GM18499 (cell line): ENCODE measurements around the gene PNLIPRP2.

ENCODE experiments used
- ATAC-seq: cut with Tn5 transposase; IDR thresholded peaks from one replicate; pipeline ENCODE4 v1.9.1; 2021; ENCODE audit warnings: moderate number of reproducible peaks; ENCODE audit not compliant: insufficient read depth, unreplicated experiment

The PNLIPRP2 gene

DNA sequence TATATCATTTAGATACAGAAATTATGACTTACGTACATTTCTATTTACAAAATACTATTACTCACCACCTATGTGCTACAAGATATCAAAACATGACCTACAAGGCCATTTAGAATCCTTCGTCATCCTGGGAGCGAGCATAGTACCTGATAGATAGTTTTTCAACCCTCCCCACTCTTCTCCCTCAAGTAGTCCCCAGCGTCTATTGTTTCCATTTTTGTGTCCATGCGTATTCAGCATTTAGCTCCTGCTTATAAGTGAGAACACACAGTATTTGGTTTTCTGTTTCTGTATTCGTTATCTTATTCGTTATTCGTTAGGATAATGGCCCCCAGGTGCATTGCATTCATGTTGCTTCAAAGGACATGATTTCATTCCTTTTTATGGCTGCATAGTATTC, 28.1 kb downstream of the PNLIPRP2 start:
- no peak for ATAC-seq

DNA sequence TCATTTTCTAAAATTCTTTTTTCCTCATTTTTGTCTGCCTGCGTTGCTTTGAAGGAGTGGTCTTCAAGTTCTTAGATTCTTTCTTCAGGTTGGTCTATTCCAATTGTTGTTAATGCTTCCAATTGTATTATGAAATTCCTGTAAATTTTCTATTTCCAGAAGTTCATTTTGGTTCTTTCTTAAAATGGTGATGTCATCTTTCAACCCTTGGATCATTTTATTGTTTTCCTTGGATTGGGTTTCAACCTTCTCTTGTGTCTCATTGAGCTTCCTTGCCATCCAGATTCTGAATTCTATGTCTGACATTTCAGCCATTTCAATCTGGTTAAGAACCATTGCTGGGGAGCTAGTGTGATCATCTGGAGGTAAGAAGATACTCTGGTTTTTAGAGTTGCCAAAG, 33.1 kb downstream of the PNLIPRP2 start:
- ATAC-seq: no peak

DNA sequence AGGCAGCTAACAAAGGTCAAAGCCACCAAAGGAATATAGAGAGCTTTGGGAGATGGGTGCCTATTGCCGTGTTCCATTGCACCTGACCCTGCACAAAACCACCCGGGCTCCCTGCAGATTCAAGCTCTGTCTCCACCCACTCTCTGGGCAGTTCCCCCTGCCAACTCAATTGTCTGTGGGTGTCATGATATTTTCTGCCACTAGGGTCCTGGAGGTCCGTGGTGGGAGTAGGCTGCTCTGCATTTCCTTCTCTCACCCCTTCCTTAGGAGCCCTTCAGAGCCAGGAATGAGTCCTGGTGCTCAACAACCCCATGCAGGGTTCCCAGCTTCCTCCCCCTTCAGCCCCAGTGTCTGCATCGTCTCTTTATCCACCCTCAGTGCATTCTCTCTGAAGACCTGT, 34.1 kb downstream of the PNLIPRP2 start:
- no peak for ATAC-seq

DNA sequence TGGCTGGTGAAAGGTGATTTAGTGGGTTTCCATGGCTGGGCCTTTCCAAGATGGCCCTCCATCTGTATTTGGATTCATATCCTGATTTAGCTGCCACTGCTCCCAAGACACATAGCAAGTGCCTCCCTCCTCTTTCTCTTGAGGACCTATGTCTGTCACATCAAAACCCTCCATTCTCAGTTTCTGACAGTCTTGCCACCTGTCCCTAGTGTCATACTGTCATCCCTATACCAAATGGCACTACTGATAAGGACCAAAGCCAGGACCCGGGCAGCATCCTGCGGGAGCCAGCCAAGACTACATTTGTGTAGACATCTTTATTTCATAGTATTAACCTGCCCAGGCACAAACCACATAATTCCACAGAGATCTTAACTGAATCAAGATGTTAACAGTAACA, 34.8 kb downstream of the PNLIPRP2 start:
- ATAC-seq: no peak

DNA sequence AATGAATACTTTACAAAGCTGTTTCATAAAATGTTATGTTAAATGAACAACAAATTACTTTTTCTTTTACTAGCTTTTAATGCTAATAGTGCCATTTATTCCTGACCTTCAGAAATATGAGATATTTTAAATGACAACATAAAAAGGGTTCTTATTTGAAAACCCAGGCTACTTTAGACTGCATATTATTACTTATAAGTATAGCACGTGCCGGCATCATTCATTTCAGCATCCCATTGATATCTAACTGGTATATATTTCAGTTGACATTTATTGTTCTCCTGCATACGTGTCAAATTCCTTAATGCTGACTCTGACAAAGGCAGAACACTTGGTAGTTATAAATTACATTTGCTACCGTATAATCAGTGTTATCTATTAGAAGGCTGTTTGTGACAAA, 35.3 kb downstream of the PNLIPRP2 start:
- ATAC-seq: no peak

DNA sequence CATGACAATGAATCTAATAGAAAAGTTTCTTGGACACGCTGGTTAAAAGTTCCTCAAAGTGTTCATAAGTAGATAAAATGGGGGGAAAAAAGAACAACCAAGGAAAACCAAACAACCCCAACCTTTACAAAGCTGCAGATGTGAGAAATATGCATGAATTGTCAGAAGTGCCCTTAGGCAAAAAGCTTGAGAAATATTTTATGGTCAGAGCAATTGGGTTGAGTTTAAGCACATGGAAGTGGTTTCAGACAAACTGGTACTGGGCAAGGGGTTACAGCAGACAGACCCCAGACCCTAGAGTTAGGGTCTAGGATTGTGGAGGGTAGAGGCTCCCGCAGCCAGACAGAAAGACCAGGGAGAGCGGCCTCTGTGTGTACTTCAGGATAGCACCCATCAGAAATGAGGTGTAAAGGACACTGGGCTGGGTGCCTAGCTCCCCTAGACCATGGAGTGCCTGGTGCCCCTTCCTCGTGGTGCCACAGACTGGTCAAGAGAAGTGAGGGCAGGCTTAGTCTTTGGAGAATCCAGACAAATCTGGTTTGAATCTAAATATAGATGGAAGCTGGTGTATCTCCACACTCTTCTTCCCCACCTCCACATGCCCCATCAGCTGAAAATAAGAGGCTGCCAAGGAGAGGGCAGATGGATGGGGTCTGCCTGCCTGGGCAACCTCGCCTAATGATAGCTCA, 37.3 kb downstream of the PNLIPRP2 start:
- no peak for ATAC-seq

DNA sequence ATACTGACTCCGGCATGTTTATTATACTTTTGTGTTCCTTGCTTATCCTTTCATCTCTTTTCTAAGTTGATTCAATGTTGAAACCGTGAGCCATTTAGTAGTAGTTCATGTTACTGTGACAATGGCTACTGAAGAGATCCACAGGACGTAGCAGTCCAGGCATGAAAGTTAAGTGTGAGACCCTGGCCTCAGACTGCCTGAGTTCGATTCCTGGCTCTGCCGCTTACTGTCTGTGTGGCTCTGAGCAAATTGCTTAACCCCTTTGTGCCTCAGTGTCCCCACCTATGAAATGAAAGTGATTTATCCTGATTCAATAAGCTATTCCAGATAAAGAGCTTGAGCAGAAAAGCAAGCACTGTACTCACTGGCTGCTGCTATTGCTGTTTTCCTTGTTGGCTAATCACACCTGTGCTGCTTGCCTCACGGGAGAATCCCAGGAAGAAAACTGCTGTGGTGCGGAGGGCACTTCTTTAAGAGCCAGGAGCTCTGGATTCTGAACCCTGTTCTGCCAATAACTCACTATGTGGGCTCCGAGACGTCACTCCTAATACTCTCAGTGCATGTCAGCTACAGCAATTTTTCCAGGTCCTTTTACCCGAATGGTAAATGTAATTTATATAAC, 38.4 kb downstream of the PNLIPRP2 start:
- ATAC-seq: no peak

DNA sequence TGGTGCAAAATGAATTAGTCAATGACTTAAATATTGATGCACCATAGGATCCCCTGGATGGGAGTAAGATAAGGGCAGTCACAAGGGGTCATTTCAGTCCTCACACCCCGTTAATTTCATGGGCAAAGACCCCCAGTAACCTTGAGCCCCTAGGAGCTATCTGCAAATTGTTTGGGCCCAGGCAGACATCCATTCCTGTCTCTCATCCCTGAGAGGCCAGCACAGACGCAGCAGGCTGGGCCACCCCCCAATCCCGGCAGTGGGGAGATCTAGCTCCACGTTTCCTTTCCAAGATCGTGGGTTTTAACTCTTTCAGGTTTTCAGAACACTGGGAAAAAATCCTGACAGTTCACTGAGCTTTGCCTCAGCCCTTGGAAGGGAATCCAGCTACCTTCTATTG, 40.1 kb downstream of the PNLIPRP2 start:
- no peak for ATAC-seq

DNA sequence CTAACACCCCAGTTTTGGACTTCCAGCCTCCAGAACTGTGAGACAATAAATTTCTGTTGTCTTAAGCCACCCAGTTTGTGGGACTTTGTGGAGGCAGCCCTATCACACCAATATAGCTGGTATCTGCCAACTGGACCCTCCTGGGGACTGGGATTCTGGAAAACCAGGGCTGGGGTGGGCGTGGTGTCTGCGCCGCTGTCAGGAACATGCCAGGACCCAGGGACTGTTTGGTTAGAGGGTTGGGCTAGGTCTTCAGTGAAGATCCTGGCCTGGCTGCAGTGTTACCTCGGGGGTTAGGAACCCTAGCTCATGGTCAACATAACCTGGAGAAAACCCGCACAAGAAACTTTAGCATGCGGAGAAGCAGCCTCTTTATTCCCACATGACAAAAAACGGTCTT, 42.6 kb downstream of the PNLIPRP2 start:
- ATAC-seq: no peak

DNA sequence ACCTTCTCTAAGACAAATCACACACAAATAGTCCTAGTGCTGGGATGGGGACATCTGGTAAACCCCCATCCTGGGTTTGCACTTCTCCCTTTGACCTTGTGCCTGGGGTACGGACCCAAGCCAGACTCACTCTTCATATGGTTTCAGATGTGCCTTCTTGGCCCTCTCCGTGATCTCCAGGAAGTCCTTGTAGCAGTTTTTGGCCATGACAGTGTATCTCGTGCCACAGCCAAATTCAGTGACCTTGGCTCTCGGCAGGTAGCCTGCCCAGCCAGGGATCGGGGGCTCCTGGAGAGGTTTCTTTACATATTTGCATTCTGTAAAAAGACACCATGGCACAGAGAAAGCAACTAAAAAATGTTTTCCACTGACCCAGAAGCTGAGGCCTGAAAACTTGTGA, 43.9 kb downstream of the PNLIPRP2 start:
- no peak for ATAC-seq

DNA sequence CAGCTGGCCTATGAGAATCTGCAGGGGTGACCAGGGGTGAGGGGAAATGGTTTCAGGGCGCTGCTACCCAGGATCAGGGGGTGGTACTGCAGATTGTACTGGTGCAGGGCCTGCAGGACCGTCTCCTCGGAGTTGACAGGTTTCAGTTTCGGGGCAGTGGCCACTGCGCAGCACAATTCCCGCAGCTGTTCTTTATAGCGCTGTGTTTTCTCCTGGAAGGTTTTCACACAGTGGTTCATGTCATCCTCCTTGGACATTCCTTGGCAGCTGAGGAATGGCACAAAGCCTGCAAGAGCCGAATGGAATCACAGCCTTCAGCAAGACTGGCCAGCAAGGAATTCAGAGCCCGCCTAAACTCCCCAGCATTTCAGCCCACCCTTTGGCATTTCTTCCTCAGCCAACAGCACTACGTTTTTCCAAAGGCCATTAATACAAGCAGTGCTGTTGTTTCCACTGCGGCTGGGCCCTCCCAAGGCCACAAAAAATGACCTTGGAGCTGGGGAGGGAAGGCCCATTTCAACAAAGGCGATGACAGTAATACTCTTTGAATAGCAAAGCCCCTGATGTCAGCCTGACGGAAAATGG, 44.9 kb downstream of the PNLIPRP2 start:
- no peak for ATAC-seq

DNA sequence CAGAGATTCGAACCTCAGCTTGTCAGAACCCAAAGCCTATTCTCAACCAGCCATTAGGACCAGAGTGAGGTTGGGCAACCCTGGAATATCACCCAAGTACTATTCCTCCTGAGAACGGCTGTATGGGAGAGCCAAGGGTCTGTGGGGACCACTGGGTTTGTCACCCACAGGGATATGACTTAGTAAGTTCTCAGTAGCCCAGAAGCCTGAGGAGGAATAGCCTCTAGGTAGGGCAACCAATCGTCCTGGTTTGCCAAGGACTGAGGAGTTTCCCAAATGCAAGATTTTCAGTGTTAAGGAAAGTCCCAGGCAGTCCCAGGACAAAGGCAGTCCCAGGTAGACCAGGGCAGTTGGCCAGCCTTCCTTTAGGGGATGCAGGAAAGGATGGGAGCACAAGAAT, 46.7 kb downstream of the PNLIPRP2 start:
- no peak for ATAC-seq

DNA sequence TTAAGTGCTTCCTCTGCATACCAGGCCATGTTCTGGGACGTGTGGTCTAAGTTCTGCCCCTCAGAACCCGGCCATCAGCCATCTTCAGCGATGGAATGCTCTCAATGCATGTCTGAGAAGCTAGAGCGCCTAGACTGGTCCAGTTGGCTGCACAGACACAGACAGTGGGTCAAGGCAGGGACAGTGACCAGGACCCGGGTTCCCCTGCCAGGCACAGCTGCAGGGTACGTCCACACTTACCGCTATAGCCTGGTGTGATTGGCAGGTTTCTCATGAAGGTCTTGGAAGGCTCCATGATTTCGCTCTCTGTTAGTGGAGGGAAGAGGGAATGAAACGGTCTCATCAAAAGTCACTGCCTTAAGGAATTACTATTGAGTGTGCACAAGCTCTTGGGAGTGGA, 47.3 kb downstream of the PNLIPRP2 start:
- no peak for ATAC-seq

DNA sequence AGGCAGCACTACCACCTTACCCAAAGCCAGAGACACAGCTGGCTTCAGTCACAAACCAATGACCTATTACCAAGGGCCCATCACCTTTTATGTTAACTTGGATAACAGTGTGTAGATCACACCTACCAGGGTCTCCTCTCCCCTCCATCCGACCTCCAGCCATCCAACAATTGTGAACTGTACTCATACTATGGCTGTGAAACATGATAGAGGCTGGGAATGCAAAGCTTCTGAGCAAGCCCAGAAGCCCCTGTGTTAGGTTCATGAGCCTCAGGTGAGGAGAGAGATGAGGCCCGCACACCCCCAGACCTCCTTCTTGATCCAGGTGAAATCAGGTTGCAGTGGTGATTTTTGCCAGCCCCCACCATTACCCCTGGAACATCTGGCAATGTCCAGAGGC, 47.7 kb downstream of the PNLIPRP2 start:
- no peak for ATAC-seq

DNA sequence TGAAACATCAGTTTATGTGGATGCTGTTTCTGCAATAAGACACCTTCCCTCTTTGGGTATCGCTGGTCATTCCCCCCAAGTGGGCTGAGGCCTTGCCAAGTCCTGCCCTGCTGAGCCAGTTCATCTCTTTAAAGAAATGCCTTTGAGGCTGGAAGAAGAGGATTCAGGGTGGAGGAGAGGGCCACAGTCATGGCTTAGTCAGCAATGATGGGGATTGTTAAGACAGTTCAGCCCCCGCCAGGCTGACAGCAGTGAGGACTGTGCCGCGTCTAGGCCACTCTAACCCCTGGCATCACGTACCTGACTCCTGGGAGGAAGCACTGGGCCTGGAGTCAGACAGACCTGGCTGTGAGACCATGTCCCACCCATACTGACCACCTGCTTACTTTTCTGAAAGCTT, 48.3 kb downstream of the PNLIPRP2 start:
- no peak for ATAC-seq

DNA sequence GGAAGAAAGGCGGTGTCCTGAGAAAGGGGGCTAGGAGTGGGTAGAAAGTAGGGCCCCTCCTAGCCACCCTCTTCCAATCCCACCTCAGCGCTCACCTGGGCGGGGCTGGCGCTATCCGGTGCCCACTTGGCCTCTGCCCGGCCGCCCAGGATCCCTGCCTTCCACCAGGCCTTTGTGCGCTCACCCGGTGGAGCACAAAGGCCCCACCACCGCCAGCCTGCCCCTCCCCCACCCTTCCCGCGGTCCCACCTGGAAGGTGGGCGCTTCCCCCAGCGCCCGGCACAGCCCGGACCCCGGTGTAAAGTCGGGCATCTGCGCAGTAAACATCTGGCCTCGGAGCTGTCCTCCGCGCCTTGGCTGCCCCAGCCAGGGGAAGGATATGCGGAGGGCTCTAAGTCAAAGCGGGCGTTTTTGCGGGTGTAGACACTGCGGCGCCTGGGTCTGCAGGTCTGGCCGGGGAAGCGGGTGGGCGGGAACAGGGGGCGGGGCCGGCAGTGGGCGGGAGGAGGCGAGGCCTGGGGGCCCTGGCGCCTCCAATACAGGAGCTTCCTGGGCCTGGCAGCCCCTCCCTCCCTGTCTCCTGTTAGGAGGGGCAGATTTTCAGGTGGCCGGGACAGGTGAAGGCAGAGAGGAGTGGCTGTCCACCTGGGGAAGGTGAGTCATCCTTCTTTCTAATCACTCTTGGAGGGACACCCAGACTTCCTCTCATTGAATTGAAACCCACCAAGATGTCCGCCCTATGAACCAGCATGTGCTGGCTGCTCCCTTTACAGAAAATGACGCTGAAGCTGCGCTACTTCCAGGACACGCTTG, 49.3 kb downstream of the PNLIPRP2 start:
- ATAC-seq: no peak

DNA sequence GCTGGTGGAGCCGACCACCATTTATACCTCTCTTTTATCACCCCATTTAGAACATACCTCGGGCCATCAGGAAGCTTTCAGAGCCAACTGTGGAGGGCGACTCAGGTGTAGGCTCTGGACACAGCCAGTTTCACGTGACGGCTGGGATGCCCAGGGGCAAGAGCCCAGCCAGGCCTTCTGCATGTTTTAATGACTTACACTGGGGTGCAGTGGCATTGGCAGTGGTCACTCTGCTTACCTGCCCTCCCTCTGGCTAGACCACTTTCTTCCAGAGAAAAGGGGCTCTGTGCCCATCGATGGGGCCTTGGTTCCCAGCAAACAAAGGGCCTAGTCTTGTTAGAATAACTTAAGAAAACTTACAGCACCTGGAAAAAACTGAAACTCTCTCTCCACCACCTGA, 50.0 kb downstream of the PNLIPRP2 start:
- no peak for ATAC-seq

DNA sequence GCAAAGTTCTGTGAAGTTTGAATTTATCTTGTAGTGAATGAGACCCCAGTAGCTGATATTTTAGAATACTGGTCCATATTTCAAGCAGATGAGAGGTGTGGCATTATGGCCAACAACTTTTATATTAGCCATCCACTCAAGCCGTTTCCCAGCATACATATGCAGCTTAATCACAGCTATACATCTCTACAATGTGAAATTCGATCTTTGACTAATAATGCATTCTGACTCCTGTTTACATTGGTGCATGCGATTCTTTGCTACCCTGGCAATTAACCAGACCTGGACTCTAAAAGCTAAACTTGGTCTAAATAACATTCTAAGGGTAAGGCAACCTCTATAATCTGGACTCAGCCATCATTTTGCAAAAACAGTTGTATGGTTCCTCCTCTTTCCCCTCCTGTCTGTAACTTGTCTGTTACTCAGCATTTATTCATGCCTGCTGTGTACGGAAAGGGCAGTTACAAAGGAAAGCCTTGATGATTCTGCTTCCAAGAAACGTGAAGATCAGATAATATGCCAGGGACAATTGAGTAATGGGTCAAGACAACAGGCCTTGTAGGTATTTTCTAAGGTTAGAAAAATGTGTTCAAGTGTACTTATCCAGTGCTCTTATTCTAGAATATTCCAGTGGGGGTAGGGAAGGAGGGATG, 50.6 kb downstream of the PNLIPRP2 start:
- no peak for ATAC-seq

DNA sequence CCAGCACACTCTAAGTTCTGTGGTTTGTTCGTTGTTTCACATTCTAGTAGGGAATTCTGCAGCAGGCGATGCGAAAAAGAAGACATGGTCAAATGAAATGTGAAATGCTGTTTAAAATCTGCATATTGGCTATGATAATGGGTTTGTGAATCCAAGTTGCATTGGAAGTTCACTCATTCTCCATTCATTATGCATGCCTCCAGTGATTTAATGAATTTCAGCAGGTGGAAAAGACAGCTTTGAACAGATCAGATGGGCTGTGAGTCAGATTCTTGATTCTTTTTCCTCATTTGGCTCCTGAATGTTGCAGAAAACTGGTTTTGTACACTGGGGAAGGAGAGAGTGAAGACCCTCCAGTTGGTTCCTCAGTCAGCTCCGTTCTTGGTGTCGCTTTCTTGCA, 52.1 kb downstream of the PNLIPRP2 start:
- ATAC-seq: no peak

DNA sequence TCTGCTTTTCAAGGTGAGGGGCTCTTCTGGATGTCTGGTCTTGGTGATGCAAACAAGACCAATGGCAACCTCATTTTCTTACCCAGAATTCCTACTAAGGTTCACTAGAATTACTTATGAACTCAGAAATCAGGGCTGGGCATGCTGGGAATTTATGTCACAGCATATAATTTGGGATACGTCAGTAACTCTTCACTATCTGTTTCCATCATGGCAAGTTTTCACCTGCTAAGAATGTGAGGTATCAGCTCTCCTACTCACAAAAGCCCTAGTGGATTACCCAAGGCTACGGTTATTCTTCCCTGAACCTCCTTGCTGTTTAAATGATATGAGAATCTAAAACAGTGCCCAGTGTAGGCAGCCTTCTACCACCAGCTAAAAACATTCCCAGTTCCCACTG, 53.1 kb downstream of the PNLIPRP2 start:
- ATAC-seq: no peak
